ENCODE measurements around the gene SNRNP48. TPM values are rescaled to one million over a fixed set of nuclear protein-coding genes. Genes with fewer than 3 reads are reported as not detected.

The SNRNP48 gene
- total RNA-seq, 4 donors from 2014 or later: 5.3 to 11.6 (median 8.7) TPM

DNA sequence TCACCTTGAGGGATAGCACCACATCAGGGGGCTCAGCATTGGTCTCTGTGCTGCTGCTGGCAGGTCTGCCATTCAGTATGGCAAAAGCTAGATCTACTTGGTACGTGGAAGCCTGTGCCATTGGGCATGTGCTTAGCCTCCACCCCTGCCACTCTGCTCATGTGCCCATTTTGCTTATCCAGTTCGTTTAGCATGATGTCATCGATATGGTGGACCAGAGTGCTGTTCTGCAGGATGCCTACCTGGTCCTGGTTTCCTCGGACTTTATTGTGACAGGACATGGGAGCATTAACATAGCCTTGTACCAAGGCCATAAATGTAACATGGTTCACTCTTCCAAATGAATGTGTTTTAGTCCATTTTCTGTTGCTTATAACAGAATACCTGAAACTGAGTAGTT lies 68.5 kb downstream of the SNRNP48 start:
- Histone ChIP-seq H3K9me3 (no peaks in the 10 kb centered on the region), H3K4me1 (no peaks in the 10 kb centered on the region), H3K27me3 (no peaks in the 10 kb centered on the region), H3K4me3 (no peak overlapping the region), H3K36me3 (no peaks in the 10 kb centered on the region), H3K27ac (no peak overlapping the region)
- WGBS, 2 donors: 75 to 88% methylated on average over 3 to 4 of the region's 4 CpGs
- DNase-seq: no peak
- TF ChIP-seq, protein P1, sequence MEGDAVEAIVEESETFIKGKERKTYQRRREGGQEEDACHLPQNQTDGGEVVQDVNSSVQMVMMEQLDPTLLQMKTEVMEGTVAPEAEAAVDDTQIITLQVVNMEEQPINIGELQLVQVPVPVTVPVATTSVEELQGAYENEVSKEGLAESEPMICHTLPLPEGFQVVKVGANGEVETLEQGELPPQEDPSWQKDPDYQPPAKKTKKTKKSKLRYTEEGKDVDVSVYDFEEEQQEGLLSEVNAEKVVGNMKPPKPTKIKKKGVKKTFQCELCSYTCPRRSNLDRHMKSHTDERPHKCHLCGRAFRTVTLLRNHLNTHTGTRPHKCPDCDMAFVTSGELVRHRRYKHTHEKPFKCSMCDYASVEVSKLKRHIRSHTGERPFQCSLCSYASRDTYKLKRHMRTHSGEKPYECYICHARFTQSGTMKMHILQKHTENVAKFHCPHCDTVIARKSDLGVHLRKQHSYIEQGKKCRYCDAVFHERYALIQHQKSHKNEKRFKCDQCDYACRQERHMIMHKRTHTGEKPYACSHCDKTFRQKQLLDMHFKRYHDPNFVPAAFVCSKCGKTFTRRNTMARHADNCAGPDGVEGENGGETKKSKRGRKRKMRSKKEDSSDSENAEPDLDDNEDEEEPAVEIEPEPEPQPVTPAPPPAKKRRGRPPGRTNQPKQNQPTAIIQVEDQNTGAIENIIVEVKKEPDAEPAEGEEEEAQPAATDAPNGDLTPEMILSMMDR (IDR thresholded peaks at IDR 0.05): no peak
- TF ChIP-seq POLR2A (IDR thresholded peaks at IDR 0.05): no peak
- intact Hi-C loops (cut with DNase I): no loop called here

DNA sequence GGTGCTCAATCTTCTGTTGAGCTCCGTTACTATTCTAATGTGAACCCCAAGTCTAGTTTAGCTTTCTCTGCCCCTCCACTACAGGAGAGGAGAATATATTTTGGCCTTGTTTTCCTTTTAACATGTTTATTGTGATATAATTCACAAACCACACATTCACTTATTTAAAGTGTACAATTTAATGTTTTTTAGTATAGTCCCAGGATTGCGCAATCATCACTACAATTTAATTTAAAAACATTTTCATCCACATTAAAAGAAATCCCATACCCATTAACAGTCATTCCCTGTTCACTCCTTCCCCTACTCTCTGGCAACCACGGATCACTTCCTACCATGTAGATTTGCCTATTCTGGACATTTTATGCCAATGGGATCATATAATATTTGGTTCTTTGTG lies 71.4 kb downstream of the SNRNP48 start:
- H3K4me1 ChIP-seq: no peaks in the 10 kb centered on the region
- no peaks in the 10 kb centered on the region for H3K9me3 ChIP-seq
- no peak overlapping the region for H3K4me3 ChIP-seq
- 89 to 91% methylated on average over 3 of the region's 3 CpGs for WGBS, 2 donors
- no peaks in the 10 kb centered on the region for H3K27me3 ChIP-seq
- intact Hi-C loops (cut with DNase I): no loop called here
- H3K36me3 ChIP-seq: no peaks in the 10 kb centered on the region
- TF ChIP-seq POLR2A (IDR thresholded peaks at IDR 0.05): no peak
- TF ChIP-seq, protein P1 (IDR thresholded peaks at IDR 0.05): no peak
- DNase-seq: no peak
- H3K27ac ChIP-seq: no peak overlapping the region

Other genes with a start within 250 kb of the SNRNP48 start
- gene CAGE1, start 200.5 kb upstream of the SNRNP48 start, total RNA-seq: under 1 TPM in 1 of 4 donors, not detected in 3; 0.09 TPM
- gene RIOK1, start 200.4 kb upstream of the SNRNP48 start, total RNA-seq: 10 to 100 TPM in 3 of 4 donors, 1 to 10 TPM in 1; 9.3 to 28.2 (median 22.9) TPM
- 1,000 to 10,000 TPM in 3 of 4 donors, 100 to 1,000 TPM in 1; 712 to 1,491 (median 1,163) TPM for gene DSP, start 48.5 kb upstream of the SNRNP48 start, total RNA-seq
- gene BMP6, start 135.9 kb downstream of the SNRNP48 start, total RNA-seq: 1 to 10 TPM in 2 of 4 donors, under 1 TPM in 2; 0.57 to 2.9 (median 1.1) TPM

Data from esophagus squamous epithelium (tissue), 5 donors.